ENCODE data around the gene ORMDL2.
"Not testable (repeated sequence)": the region's sequence is repeated elsewhere in the genome, so short reads cannot be mapped to it uniquely, and the experiment has no call there.

Gene ORMDL2

GRCh38 chr12:55833056-55833455 lies 15.2 kb downstream of the ORMDL2 start:
- Mint-ChIP-seq H3K9me3 (no peaks in the 10 kb centered on the region), H3K27me3 (peaks cover 4% of the 10 kb centered on the region), H3K4me1 (peaks cover 40% of the 10 kb centered on the region), H3K27ac (no peak overlapping the region), H3K36me3 (peaks cover 3% of the 10 kb centered on the region), H3K4me3 (no peak overlapping the region)
- CTCF ChIA-PET, result no interaction called here
- no peak for DNase-seq

DNA sequence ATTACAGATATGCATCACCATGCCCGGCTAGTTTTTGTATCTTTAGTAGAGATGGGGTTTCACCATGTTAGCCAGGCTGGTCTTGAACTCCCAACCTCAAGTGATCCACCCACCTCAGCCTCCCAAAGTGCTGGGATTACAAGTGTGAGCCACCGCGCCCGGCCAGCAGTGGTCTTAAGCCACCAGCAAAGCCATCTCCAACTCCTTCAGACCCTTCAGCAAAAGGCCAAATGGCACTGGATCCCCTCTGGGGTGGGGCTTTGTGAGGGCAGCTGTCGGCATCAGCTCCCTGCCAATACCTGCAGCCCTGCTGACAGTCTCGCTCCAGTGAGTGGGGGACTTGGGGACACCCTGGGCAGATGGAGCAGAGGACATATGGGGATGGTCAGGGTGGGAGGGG lies 16.6 kb downstream of the ORMDL2 start:
- CTCF ChIA-PET, H3K9me3 Mint-ChIP-seq, H3K4me3 Mint-ChIP-seq, H3K27me3 Mint-ChIP-seq, DNase-seq, H3K36me3 Mint-ChIP-seq, H3K27ac Mint-ChIP-seq: not testable (repeated sequence)
- H3K4me1 Mint-ChIP-seq, result peaks cover 31% of the 10 kb centered on the region

DNA sequence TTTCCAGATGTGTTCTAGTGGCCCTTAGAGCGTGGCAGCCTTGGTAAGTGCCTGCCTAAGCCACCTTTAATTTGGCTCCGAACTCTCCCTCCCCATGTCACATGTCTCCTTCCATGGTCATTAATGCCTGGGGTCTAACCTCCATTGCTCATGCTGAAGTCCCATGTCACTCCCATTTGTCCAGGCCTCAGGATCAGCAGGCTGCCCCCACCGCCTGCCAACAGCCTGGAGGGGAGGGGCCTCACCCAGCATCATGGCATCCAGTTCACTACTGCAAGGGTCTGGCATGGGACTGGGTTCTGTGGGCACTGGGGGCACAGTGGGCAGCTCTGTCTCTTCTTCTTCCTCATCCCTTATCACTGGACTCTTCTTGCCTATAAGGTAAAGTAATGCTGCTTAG lies 20.5 kb downstream of the ORMDL2 start:
- Mint-ChIP-seq H3K27ac (no peak overlapping the region), H3K4me3 (no peak overlapping the region), H3K9me3 (no peaks in the 10 kb centered on the region), H3K27me3 (peaks cover 34% of the 10 kb centered on the region), H3K4me1 (peaks cover 4% of the 10 kb centered on the region), H3K36me3 (no peaks in the 10 kb centered on the region)
- no peak for DNase-seq
- CTCF ChIA-PET, result no interaction called here

DNA sequence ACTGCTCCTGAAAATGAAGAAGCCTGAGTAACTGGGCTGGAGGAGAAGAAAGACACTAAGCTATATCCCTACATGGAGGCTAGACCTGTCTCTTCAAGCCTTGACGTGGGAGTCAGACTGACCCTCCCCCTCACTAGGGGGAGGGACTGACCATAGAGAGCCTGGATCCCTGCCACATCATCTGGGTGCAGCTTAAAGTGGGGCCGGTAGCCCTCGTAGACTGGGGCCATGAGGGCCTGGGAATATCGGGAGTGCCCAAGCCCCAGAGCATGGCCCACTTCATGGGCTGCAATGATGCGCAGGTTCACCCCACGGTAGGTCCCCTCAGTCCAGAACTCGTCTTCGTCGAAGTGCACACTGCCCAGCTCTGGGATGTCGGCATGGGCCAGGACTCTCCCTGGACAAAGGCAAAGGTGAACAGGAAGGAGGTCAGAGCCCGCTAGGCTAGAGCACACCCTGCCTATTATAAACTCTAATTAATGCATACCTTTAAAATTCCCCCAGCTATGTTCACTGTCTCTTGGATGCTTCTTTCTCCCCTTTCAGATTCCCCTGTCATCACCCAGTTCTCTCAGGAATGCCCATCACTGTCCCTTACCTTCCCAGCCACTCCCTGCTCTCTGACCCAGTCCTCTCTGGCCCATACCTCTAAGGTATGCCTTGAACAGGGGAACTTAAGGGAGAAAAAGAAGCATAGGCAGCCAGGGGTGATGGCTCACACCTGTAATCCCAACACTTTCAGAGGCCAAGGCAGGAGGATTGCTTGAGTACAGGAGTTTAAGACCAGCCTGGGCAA lies 21.7 kb downstream of the ORMDL2 start:
- DNase-seq, result no peak
- H3K27ac Mint-ChIP-seq, result no peak overlapping the region
- peaks cover 42% of the 10 kb centered on the region for H3K27me3 Mint-ChIP-seq
- H3K36me3 Mint-ChIP-seq, result no peaks in the 10 kb centered on the region
- CTCF ChIA-PET, result no interaction called here
- no peaks in the 10 kb centered on the region for H3K9me3 Mint-ChIP-seq
- peaks cover 3% of the 10 kb centered on the region for H3K4me1 Mint-ChIP-seq
- H3K4me3 Mint-ChIP-seq, result no peak overlapping the region

- DNase-seq, result no peak
- Mint-ChIP-seq H3K4me1 (peaks cover 3% of the 10 kb centered on the region), H3K36me3 (no peaks in the 10 kb centered on the region), H3K4me3 (no peak overlapping the region), H3K27me3 (peaks cover 42% of the 10 kb centered on the region), H3K27ac (no peak overlapping the region), H3K9me3 (no peaks in the 10 kb centered on the region)
- CTCF ChIA-PET, result no interaction called here
These were observed 22.9 kb downstream of the ORMDL2 start for GRCh38 chr12:55840581-55841351.

GRCh38 chr12:55842681-55843429 lies 25.0 kb downstream of the ORMDL2 start, which contains the start of gene MMP19:
Gene MMP19 (minus strand): TSS chr12:55842936. CDS start chr12:55842830, 106 bp downstream.
- H3K4me3 Mint-ChIP-seq, result no peak within 1 kb of the TSS
- H3K36me3 Mint-ChIP-seq, result no peaks in the 10 kb centered on the region
- H3K27ac Mint-ChIP-seq, result no peak within 1 kb of the TSS

GRCh38 chr12:55843431-55843830 lies 25.6 kb downstream of the ORMDL2 start:
- DNase-seq, result no peak
- H3K27me3 Mint-ChIP-seq, result peaks cover 54% of the 10 kb centered on the region
- H3K27ac Mint-ChIP-seq, result no peak overlapping the region
- no peak overlapping the region for H3K4me3 Mint-ChIP-seq
- H3K9me3 Mint-ChIP-seq, result no peaks in the 10 kb centered on the region
- peaks cover 6% of the 10 kb centered on the region for H3K4me1 Mint-ChIP-seq
- CTCF ChIA-PET, result no interaction called here
- H3K36me3 Mint-ChIP-seq, result no peaks in the 10 kb centered on the region

More at GRCh38 chr12:55842681-55843429, 25.0 kb downstream of the ORMDL2 start, which contains the start of gene MMP19:
- Mint-ChIP-seq H3K4me1 (peaks cover 6% of the 10 kb centered on the region), H3K9me3 (no peaks in the 10 kb centered on the region), H3K27me3 (peaks cover 52% of the 10 kb centered on the region)
- no peak for DNase-seq
- CTCF ChIA-PET, result no interaction called here

DNA sequence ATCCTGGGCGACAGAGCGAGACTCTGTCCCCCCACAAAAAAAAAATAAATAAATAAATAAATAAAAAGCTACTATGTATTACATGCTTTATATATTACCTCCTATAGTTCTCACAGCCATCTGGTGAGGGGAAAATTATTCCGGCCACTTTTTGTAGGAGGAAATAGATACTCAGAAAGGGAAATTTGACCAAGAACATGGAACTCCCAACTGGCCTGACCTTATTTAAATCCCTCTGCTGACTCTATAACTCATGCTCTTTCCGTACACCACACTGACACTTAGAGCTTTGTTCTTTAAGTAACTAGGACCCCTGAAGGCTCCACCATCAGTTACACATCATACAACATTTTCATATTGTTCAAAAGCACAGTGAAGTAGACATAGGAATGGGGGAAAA lies 27.1 kb downstream of the ORMDL2 start:
- no peak for DNase-seq
- peaks cover 6% of the 10 kb centered on the region for H3K4me1 Mint-ChIP-seq
- no peaks in the 10 kb centered on the region for H3K36me3 Mint-ChIP-seq
- no peak overlapping the region for H3K27ac Mint-ChIP-seq
- no peak overlapping the region for H3K4me3 Mint-ChIP-seq
- CTCF ChIA-PET, result no interaction called here
- H3K27me3 Mint-ChIP-seq, result peaks cover 66% of the 10 kb centered on the region
- no peaks in the 10 kb centered on the region for H3K9me3 Mint-ChIP-seq

DNA sequence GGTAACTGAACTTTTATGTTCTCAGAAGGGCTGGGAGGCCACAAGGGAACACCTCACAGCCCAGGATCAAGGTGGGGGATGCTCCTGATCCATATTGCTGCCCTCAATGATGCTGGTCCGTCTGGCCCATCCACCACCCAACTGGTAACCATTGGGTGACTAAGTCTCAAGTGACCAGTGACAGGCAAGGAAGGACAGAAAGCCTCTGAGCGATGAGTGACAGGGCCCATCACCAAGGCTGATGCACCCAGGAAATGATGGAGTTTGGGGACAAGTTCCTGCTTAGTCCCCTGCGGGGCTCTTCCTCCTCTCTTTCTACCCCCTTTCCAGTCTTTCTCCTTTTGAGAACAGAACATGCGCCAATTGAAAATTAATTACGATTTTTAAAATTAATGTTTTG lies 27.5 kb downstream of the ORMDL2 start:
- no peak for DNase-seq
- peaks cover 6% of the 10 kb centered on the region for H3K4me1 Mint-ChIP-seq
- peaks cover 70% of the 10 kb centered on the region for H3K27me3 Mint-ChIP-seq
- H3K27ac Mint-ChIP-seq, result no peak overlapping the region
- CTCF ChIA-PET, result interaction anchor here (1.0 kb wide), 1 partner anchor 107 kb away, joined by 3 read pairs; no protein-coding TSS in a partner anchor
- H3K9me3 Mint-ChIP-seq, result no peaks in the 10 kb centered on the region
- no peak overlapping the region for H3K4me3 Mint-ChIP-seq
- H3K36me3 Mint-ChIP-seq, result no peaks in the 10 kb centered on the region

DNA sequence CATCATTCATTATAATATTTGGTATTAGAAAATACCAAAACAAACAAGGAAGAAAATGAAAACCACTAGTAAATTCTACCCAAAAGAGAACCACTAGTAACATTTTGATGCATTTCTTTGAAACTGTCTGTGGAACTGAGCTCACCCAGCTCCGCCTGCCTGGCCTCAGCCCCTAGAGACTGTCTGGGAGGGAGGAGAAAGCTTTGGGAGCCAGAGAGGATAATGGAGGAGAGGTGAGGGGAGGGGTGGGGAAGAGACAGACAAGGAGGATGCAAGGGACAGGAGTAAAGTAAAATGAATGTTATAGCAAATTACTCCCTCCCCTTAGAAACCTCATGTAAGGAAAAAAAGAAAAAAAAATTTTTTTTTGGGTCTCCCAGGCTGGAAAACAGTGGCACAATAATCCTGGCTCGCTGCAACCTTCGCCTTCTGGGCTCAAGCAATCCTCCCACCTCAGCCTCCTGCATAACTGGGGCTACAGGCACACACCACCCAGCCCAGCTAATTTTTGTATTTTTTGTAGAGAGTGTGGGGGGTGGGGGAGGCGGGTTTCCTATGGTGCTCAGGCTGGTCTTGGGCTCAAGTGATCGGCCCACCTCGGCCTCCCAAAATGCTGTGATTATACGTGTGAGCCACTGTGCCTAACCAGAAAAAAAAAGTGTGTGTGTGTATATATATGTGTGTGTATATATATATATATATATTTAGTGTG lies 28.1 kb downstream of the ORMDL2 start:
- CTCF ChIA-PET, result interaction anchor here (1.0 kb wide), 1 partner anchor 107 kb away, joined by 3 read pairs; no protein-coding TSS in a partner anchor
- no peak overlapping the region for H3K27ac Mint-ChIP-seq
- DNase-seq, result no peak

DNA sequence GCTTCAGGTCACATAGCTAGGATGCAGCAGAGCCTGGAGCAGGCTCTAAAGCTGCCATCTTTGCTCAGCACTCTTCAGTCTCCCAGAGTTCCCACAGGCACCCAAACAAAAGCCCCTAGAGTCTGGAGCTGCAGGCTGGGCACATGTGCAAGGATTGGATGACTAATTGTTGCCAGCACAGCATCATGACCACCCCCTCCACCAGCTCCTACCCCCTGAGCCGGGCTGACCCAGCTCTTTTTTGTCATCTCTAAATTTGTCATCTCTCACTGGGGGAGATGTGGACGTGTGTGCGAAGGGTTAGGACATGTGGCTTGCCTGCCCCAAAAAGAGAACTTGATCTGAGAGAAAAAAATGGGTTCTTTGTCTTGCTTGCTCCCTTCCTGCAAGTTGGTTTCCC lies 29.2 kb downstream of the ORMDL2 start:
- Mint-ChIP-seq H3K27me3 (peaks cover 67% of the 10 kb centered on the region), H3K27ac (no peak overlapping the region), H3K4me3 (no peak overlapping the region), H3K4me1 (peaks cover 3% of the 10 kb centered on the region), H3K9me3 (no peaks in the 10 kb centered on the region), H3K36me3 (no peaks in the 10 kb centered on the region)
- DNase-seq, result no peak
- CTCF ChIA-PET, result interaction anchor here (1.6 kb wide), 1 partner anchor 109 kb away, joined by 5 read pairs; no protein-coding TSS in a partner anchor

More for the DNA sequence above, 28.1 kb downstream of the ORMDL2 start:
- Mint-ChIP-seq H3K4me1 (peaks cover 6% of the 10 kb centered on the region), H3K36me3 (no peaks in the 10 kb centered on the region), H3K4me3 (no peak overlapping the region), H3K27me3 (peaks cover 69% of the 10 kb centered on the region), H3K9me3 (no peaks in the 10 kb centered on the region)

DNA sequence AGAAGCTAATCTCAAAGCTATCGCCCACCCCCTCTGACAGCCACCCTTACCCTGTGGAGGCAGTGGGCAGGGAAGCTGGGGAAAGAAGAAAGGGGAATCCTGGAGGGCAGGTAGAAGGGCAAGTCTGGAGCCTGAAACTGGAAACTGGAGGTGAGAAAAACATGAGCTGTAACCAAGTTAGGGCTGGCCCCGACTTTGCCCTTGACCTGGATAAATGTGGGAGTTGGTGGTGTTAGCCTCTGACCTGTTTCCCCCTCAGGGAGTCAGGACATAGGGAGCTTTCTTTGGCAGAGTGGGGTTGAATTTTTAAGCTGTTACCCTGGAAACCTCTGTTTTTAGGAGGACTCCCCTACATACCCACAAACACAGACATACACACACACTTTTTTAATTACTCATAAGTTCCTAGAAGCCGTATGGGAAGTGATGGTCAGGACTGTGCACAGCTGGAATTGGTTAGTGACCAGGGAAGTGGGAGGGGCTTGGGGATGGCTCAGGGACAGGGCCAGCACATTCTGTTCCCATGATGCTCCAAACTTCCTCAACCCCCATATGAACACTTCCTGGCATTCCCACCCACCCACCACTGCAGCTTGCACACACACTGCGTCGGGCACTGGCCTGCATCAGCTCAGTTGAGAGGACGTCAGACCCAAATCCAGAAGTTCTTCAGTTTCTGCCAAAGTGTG lies 29.9 kb downstream of the ORMDL2 start:
- DNase-seq, result no peak
- CTCF ChIA-PET, result interaction anchor here (1.6 kb wide), 1 partner anchor 109 kb away, joined by 5 read pairs; no protein-coding TSS in a partner anchor
- H3K4me1 Mint-ChIP-seq, result peaks cover 3% of the 10 kb centered on the region

GRCh38 chr12:55849616-55850343 lies 31.9 kb downstream of the ORMDL2 start:
- Mint-ChIP-seq H3K36me3 (no peaks in the 10 kb centered on the region), H3K9me3 (no peaks in the 10 kb centered on the region), H3K27ac (no peak overlapping the region), H3K4me3 (no peak overlapping the region), H3K27me3 (peaks cover 49% of the 10 kb centered on the region), H3K4me1 (peaks cover 3% of the 10 kb centered on the region)
- DNase-seq, result no peak
- CTCF ChIA-PET, result no interaction called here

More for the DNA sequence above, 29.9 kb downstream of the ORMDL2 start:
- Mint-ChIP-seq H3K27ac (no peak overlapping the region), H3K4me3 (no peak overlapping the region), H3K9me3 (no peaks in the 10 kb centered on the region), H3K27me3 (peaks cover 62% of the 10 kb centered on the region), H3K36me3 (no peaks in the 10 kb centered on the region)
